ENCODE measurements around the gene AKAP9.

GRCh38 chr7:91940171-91940570 is 491 bp upstream of the AKAP9 start:
- TF ChIP-seq SPI1 (IDR thresholded peaks at IDR 0.05; ENCODE audit: borderline replicate concordance, low read depth) (no peak), CTCF (IDR thresholded peaks at IDR 0.05; ENCODE audit: insufficient read depth, low read length) (no peak), GABPA (IDR thresholded peaks at IDR 0.05; ENCODE audit: low read depth) (no peak)

Data from HL-60 (cell line).